DOHH2 (cell line): Measurements from ENCODE around the gene LAIR1.
"Not testable (repeated sequence)": the region's sequence is repeated elsewhere in the genome, so short reads cannot be mapped to it uniquely, and the experiment has no call there.

Experiments used
- CTCF ChIP-seq: fragments of 200-600 bp; sonication (generic); IDR thresholded peaks from one replicate; pipeline ENCODE4 v1.5.1; 2014; ENCODE audit warnings: antibody characterized with exemption, mild to moderate bottlenecking, low read depth, low read length; ENCODE audit not compliant: poor library complexity, severe bottlenecking
- EZH2phosphoT487 ChIP-seq: fragments of 200-600 bp; sonication (generic); IDR thresholded peaks from 2 replicates; pipeline ENCODE4 v1.6.1; 2017; ENCODE audit warnings: borderline replicate concordance, mild to moderate bottlenecking, antibody characterized with exemption, low read length, moderate library complexity, mixed read lengths

GRCh38 chr19:54370434-54370796, 5.7 kb upstream of the LAIR1 start:
- not testable (repeated sequence) for TF ChIP-seq CTCF, EZH2phosphoT487
